ENCODE data around the gene ANKK1. TPM values are rescaled to one million over a fixed set of nuclear protein-coding genes. Genes with fewer than 3 reads are reported as not detected.

ANKK1 gene, protein sequence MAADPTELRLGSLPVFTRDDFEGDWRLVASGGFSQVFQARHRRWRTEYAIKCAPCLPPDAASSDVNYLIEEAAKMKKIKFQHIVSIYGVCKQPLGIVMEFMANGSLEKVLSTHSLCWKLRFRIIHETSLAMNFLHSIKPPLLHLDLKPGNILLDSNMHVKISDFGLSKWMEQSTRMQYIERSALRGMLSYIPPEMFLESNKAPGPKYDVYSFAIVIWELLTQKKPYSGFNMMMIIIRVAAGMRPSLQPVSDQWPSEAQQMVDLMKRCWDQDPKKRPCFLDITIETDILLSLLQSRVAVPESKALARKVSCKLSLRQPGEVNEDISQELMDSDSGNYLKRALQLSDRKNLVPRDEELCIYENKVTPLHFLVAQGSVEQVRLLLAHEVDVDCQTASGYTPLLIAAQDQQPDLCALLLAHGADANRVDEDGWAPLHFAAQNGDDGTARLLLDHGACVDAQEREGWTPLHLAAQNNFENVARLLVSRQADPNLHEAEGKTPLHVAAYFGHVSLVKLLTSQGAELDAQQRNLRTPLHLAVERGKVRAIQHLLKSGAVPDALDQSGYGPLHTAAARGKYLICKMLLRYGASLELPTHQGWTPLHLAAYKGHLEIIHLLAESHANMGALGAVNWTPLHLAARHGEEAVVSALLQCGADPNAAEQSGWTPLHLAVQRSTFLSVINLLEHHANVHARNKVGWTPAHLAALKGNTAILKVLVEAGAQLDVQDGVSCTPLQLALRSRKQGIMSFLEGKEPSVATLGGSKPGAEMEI
- 0.08 TPM for total RNA-seq

GRCh38 chr11:113387605-113388211 lies at the start of gene ANKK1:
Gene ANKK1 (plus strand): TSS chr11:113387779. CDS start chr11:113387885, 106 bp downstream.
- ATAC-seq (peak; percentile 14), DNase-seq (ENCODE audit: low spot score) (no peak)

DNA sequence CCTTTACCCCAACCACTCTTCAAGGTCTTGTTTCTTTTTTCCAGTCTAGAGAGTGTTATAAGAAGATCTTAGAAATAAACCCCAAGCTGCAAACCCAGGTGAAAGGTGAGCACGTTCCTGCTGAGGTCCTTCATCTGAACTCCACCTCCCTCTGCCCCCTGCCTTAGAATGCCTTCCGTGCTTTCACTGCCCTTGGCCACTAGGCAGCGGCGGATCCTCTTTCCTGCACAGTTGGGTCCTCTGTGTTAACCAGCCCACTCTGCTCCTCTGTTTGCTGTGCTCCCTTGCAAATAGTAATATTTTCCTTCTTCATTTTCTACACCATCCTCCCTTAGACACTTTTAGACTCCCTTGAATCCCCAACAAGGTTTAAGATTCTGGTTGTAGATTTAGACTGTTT lies 48.8 kb upstream of the ANKK1 start:
- ATAC-seq (no peak), DNase-seq (ENCODE audit: low spot score) (no peak)

GRCh38 chr11:113339929-113340589 lies 47.5 kb upstream of the ANKK1 start:
- ATAC-seq = no peak
- no peak for DNase-seq (ENCODE audit: low spot score)

GRCh38 chr11:113341388-113342165 lies 46.0 kb upstream of the ANKK1 start:
- ATAC-seq (peak; percentile 49), DNase-seq (ENCODE audit: low spot score) (no peak)

GRCh38 chr11:113345978-113346377 lies 41.6 kb upstream of the ANKK1 start:
- ATAC-seq (no peak), DNase-seq (ENCODE audit: low spot score) (no peak)

DNA sequence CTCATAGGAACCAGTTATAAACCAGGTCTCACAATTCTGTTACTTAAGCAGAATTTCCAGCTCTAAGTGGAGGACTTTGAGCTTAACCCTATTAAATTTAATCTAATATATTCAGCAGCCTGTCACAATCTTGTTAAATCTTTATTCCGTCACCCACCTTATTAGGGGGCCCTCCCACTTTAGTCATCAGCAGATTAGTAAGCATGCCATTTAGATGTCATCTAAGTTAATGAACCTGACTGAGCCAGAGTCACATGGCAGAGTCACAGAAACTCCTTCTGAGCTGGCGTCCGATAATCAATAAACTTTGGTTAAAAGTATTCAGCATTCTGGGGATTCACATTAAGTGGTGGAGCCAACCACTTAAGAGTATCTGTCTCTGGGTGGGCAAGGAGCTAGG lies 38.1 kb upstream of the ANKK1 start:
- DNase-seq (ENCODE audit: low spot score) (no peak), ATAC-seq (no peak)

DNA sequence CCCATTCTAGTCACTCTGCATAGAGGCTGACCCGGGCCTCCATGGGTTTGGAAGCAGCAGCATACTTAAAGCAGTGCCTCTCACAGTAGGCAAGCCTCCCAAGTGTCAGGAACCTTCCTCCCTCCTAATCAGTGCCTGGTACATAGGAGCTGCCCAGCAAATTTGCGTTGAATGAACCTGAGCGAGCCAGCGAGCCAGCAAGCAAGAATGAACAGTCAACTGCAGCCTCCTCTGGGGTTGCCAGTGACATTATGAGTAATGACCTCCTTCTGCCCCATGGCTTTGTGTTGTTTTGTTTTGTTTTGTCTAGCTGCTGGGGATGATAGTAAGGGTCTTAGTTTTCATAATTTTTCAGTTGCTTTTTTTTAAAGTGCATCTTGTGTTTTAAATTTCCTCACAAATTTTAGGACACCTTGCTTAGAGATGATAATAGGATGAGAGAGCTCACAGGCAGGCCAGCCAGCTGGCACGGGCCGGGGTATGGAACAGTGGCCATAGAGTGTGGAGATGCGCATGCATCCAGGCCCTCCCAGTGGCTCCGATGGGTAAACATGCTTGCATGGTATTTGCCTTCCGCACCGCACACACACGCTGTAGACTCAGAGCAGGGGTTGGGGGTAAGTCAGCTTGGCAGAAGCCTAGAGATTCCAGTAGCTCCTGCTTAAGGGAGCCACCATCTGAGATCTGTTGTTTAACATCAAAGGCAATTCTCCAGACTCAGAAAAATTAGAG lies 37.1 kb upstream of the ANKK1 start:
- ATAC-seq = no peak
- no peak for DNase-seq (ENCODE audit: low spot score)

DNA sequence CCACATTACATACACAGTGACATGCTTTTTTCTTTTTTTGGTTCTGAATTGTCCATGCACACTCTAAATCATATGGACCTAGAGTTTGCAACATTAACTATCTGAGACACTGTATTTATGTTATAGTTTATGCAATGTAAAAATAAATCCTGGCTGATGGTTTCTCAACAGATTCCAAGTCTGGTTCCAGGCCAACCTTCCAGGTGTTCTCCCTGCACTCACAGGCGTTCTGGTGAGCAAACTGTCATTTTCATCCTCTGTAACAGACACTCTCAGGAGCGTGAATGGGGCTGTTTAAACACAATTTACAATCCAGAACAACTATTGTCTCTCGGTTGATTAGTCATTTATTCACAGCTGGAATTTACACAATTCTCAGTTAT lies 36.5 kb upstream of the ANKK1 start:
- DNase-seq (ENCODE audit: low spot score) (no peak), ATAC-seq (no peak)

GRCh38 chr11:113351480-113351879 lies 36.1 kb upstream of the ANKK1 start:
- no peak for ATAC-seq
- DNase-seq (ENCODE audit: low spot score) = no peak

- ATAC-seq = no peak
- DNase-seq (ENCODE audit: low spot score) = no peak
These were observed 31.4 kb upstream of the ANKK1 start for GRCh38 chr11:113356203-113356602.

DNA sequence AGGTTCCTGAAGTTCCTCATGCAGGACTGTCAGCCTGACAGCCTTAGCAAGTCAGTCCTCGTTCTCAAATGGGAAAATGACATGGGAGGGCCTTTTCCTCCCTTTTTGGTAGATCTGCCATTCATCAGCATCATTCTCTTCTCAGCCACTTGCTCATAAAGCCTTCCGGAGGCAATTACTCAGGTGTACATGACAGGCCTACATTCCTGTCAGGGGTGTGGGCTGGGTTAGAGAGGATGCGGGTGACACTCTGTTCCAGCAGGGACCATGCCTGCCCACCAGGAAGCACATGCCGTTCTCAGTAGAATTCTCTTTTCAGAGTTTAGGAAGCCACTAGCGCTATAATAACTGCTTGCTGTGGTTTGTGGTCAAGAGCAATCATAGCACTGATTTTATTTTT lies 24.2 kb upstream of the ANKK1 start:
- no peak for DNase-seq (ENCODE audit: low spot score)

GRCh38 chr11:113363996-113364641 lies 23.5 kb upstream of the ANKK1 start:
- ATAC-seq (no peak), DNase-seq (ENCODE audit: low spot score) (no peak)

More for the DNA sequence above, 24.2 kb upstream of the ANKK1 start:
- no peak for ATAC-seq

GRCh38 chr11:113365895-113366294 lies 21.7 kb upstream of the ANKK1 start:
- peak; percentile 39 for ATAC-seq
- no peak for DNase-seq (ENCODE audit: low spot score)

DNA sequence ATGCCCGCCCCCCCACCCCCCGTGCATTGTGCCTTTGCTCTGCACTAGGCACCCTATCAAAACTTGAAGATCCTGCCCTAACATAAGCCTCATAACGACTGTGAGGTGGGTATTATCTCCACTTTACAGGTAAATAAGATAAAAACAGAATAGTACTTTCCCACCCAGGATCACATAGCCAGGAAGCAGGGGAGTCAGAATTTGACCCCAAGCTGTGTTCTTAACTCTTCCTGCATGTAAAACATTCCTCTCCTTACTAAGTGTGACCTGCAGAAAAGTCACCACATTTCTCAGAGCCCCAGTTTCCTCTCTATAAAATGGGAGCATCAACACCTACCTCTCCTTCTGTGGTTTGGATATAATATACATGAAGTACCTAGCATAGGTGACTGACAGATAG lies 18.2 kb upstream of the ANKK1 start:
- no peak for ATAC-seq
- DNase-seq (ENCODE audit: low spot score) = no peak

DNA sequence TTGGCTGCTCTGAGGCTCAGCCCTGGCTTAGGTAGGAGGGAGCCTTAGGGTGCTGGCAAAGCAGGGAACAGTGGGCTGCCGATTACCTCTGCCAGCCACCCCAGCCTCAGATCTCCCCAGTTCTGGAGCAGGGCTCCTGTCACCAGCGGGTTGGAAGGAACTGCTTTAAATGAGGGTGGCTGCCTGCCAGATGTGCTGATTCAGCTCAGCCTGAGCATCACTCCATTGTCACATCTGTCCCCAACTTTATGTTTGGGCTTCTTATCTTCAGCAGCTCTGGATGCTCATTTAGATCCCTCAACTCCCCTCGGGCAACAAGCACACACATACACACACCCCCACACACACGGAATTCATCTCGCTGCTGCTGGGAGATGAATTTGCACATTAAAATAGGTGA lies 16.9 kb upstream of the ANKK1 start:
- ATAC-seq = no peak
- DNase-seq (ENCODE audit: low spot score) = no peak

DNA sequence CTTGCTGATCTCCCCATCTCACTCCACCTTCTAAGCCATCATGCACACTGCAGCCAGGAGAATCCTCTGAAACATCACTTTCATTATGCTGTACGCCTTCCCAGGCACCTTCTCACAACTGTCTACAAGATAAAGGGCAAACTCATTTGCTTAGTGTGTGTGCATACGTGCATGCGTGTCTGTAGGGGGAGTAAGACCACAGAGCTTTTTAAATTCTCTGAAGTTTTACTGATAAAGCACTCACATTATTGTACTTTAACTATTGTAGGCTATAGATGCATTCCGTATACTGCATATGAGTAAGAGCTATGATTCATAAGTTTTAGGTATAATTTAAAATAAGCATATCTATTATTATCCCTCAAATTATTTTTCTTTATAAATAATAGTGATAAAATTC lies 15.3 kb upstream of the ANKK1 start:
- DNase-seq (ENCODE audit: low spot score) = no peak
- ATAC-seq = no peak

DNA sequence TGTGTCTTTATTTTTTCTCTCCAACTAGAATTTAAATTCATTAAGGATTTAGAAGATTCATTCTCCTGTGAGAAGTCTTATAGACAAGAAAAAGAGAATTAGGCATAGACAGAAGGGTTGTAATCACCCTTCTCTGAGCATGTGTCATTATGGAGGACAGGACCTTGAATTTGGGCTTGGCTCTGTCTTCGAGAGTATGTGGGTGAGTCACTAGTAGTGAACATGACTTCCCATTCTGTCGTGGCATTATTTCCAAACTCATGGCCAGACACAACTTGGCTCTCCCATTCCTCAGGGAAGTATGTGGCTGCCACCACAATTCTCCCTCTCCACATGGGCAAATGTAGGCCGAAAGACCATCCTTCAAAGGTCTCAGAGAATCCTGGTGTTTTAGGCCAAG lies 14.3 kb upstream of the ANKK1 start:
- ATAC-seq (no peak), DNase-seq (ENCODE audit: low spot score) (no peak)

- no peak for DNase-seq (ENCODE audit: low spot score)
- ATAC-seq = no peak
These were observed 13.5 kb upstream of the ANKK1 start for GRCh38 chr11:113373981-113374560.

GRCh38 chr11:113375402-113375801 lies 12.2 kb upstream of the ANKK1 start:
- DNase-seq (ENCODE audit: low spot score) = no peak
- ATAC-seq = no peak

Measured in left lobe of liver (tissue), 2 donors.